NT2/D1 (cell line): Measurements from ENCODE around the gene CCL1.

Experiments
- DNase-seq: peaks from one replicate; pipeline ENCODE4 v3.0.0-alpha.2; 2011; ENCODE audit warnings: low read depth, low spot score
- H3K27me3 ChIP-seq: 2 replicates; pipeline ENCODE4 v1.6.0; 2011; ENCODE audit warnings: mild to moderate bottlenecking; ENCODE audit not compliant: insufficient read length, insufficient read depth
- H3K36me3 ChIP-seq: 2 replicates; pipeline ENCODE4 v1.6.1; 2011; ENCODE audit warnings: mild to moderate bottlenecking, low read length, mixed read lengths; ENCODE audit not compliant: insufficient read depth, insufficient read length
- H3K4me1 ChIP-seq: 2 replicates; pipeline ENCODE4 v1.5.1; 2011; ENCODE audit not compliant: insufficient read depth, insufficient read length
- H3K4me3 ChIP-seq: 2 replicates; pipeline ENCODE4 v1.5.1; 2011; ENCODE audit warnings: low read depth; ENCODE audit not compliant: insufficient read length
- H3K9ac ChIP-seq: 2 replicates; pipeline ENCODE4 v1.6.0; 2011; ENCODE audit warnings: low read depth; ENCODE audit not compliant: insufficient read length
- H3K9me3 ChIP-seq: 2 replicates; pipeline ENCODE4 v1.5.1; 2011; ENCODE audit warnings: mild to moderate bottlenecking, low read length; ENCODE audit not compliant: insufficient read depth
- SUZ12 ChIP-seq: IDR thresholded peaks from 2 replicates; pipeline ENCODE4 v1.6.1; 2011; ENCODE audit not compliant: insufficient read length, insufficient read depth; ENCODE audit errors: extremely low read depth
- YY1 ChIP-seq: IDR thresholded peaks from 2 replicates; pipeline ENCODE4 v1.6.1; 2011; ENCODE audit not compliant: insufficient read length, insufficient read depth
- ZNF274 ChIP-seq: IDR thresholded peaks from 2 replicates; pipeline ENCODE4 v1.6.1; 2011; ENCODE audit warnings: mild to moderate bottlenecking, low read depth, low read length

CCL1 gene, protein sequence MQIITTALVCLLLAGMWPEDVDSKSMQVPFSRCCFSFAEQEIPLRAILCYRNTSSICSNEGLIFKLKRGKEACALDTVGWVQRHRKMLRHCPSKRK

DNA sequence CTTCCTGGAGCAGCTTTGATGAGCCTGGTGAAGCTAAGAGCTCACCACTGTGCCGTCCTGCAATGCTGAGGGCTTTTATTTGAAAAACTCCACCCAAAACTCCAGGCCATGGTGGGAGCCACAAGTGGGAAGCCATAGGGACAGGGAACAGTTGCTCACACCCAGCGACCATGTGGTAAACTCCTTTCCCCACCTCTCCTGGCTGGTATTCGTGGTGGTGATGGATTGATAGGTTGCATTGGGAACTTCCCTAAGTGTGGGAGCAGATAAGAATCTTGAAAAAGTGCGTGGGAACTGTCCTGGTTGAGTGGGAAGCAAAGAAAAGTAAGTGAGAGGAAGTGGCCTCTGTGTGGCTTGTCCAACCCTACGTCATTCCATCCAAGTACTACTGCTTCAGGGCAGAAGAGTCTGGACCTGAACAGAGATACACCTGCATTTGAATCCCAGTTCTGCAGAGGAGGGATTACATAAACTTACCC lies at the start of gene CCL1:
Gene CCL1, minus strand, starts transcription at position 51 of the 479 bp plus-strand sequence. CDS start 72 bp downstream, outside the sequence.
- no peak within 1 kb of the TSS for H3K9ac ChIP-seq

DNA sequence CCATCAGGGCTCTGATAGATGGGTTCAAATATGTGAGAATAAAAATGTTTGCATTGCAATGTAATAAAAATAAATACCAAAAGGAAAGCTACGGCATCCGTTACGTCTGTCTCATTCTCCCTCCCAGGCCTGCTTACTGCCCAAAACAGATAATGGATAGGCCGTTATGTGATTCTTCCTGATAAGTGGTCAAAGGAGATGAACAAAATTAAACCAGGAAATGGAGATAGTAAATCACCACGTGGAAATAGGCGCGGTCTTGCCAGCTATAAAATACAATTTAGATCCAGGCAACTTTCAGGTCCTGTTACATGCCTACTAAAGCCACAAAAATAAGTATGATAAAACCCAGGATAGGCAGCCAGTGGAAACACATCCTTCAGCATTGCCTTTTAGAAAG lies 49.5 kb upstream of the CCL1 start:
- Histone ChIP-seq H3K27me3 (no peaks in the 10 kb centered on the region), H3K9me3 (no peaks in the 10 kb centered on the region; the same call in 1 of the 2 replicates), H3K4me3 (no peak overlapping the region), H3K4me1 (peaks cover 4% of the 10 kb centered on the region), H3K9ac (no peak overlapping the region), H3K36me3 (no peaks in the 10 kb centered on the region)
- TF ChIP-seq ZNF274 (no peak), YY1 (no peak), SUZ12 (no peak)
- DNase-seq: no peak

More for the DNA sequence above, at the start of gene CCL1:
- Histone ChIP-seq H3K27me3 (no peaks in the 10 kb centered on the region), H3K9me3 (no peaks in the 10 kb centered on the region), H3K4me1 (no peaks in the 10 kb centered on the region), H3K36me3 (no peaks in the 10 kb centered on the region), H3K4me3 (no peak within 1 kb of the TSS)
- DNase-seq: no peak
- TF ChIP-seq YY1 (no peak), SUZ12 (no peak), ZNF274 (no peak)

DNA sequence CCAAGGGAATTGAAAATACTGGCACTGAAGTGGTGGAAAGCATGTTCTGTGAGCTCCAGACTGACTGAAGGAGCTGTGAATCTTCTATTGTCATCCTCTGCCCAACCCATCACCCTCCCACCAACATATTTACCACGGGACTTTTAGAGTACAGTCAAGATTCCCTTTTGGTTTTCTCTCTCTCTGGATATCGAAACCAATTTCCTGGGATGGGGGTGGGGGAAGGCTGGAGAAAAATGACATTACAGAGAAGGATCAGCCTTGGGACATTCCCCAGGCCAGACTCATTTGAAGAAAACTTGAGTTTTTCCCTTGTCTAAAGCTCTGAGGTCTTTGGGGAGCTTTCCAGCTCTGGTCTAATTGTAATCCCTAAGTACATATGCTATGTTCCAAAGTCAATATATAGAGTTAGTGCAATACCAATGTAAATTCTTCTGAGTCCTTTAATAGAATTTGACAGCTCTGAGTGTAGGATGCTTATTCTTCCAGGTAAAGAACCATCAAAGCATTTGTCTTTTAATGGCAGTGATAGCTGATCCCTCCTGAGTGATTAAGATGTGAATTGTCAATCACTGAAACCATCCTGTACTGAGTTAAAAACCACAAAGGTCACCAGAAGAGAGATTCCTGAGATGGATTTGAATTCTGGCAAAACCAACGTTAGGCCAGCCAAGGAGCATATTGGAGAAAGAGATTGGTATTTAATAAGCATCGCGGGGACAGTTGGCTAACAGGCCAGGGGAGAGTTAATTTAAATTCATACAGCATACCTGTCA lies 48.8 kb upstream of the CCL1 start:
- Histone ChIP-seq H3K27me3 (no peaks in the 10 kb centered on the region), H3K4me3 (no peak overlapping the region), H3K4me1 (peaks cover 4% of the 10 kb centered on the region), H3K9me3 (no peaks in the 10 kb centered on the region; the same call in 1 of the 2 replicates), H3K9ac (no peak overlapping the region), H3K36me3 (no peaks in the 10 kb centered on the region)
- TF ChIP-seq ZNF274: no peak
- TF ChIP-seq SUZ12: no peak
- no peak for TF ChIP-seq YY1
- no peak for DNase-seq

DNA sequence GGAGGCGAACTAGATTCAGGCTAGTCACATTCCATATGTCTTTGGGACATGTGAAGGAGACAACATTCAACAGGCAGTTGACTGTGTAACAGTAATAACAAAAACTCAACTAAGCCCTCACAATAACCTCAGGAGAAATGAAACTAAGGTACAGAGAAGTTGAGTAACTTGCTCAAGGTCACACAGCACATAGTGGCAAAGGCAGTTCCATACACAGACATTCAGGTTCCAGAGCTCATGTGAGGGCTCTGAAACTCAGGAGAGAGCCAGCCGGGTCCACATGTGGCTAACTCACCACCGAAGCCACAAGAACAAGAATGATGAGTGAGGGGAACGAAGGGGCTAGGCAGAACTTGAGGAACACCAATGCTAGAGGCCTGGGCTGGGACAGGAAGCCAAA lies 46.3 kb upstream of the CCL1 start:
- Histone ChIP-seq H3K27me3 (peaks cover 3% of the 10 kb centered on the region), H3K4me1 (peaks cover 4% of the 10 kb centered on the region), H3K9ac (no peak overlapping the region), H3K36me3 (no peaks in the 10 kb centered on the region), H3K4me3 (no peak overlapping the region), H3K9me3 (no peaks in the 10 kb centered on the region)
- TF ChIP-seq YY1 (no peak), ZNF274 (no peak), SUZ12 (no peak)
- no peak for DNase-seq

DNA sequence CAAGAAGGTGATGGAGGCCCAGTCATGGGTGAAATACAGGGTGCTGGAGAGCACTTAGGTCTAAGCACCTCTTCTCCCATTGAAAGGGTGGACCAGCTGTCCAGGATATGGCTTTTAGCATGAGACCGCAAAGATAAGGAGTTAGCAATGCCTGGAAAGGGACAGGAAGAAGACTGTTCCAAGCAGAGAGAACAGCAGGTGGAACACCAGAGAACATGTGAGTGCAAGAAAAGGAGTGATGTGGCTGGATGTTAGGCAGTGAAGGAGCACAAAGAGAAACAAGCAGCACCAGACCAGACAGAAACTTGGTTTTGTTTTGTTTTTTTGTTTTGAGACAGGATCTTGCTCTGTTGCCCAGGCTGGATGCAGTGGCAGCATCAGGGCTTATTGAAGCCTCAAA lies 45.4 kb upstream of the CCL1 start:
- H3K9ac ChIP-seq: no peak overlapping the region
- TF ChIP-seq YY1: no peak
- no peak for TF ChIP-seq ZNF274
- TF ChIP-seq SUZ12: no peak
- H3K36me3 ChIP-seq: no peaks in the 10 kb centered on the region
- DNase-seq: no peak
- H3K9me3 ChIP-seq: no peaks in the 10 kb centered on the region
- H3K27me3 ChIP-seq: peaks cover 3% of the 10 kb centered on the region
- H3K4me1 ChIP-seq: peaks cover 2% of the 10 kb centered on the region
- no peak overlapping the region for H3K4me3 ChIP-seq

DNA sequence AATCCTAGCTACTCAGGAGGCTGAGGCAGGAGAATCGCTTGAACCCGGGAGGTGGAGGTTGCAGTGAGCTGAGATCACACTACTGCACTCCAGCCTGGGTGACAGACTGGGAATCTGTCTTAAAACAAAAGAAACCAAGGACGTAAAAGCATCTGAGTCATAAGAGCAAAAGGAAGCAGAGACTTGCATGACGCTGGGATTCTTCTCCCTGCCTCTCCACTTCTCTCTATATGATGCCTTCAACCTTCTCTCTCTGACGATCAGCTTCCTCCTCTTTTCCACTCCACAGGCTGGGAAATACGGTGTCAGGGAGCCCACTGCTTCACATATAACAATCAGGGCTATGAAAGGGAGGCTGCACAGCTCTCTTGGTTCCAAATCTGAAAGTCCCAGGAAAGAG lies 43.2 kb upstream of the CCL1 start:
- Histone ChIP-seq H3K36me3 (no peaks in the 10 kb centered on the region), H3K9ac (no peak overlapping the region), H3K4me3 (no peak overlapping the region), H3K4me1 (no peaks in the 10 kb centered on the region), H3K27me3 (peaks cover 3% of the 10 kb centered on the region), H3K9me3 (no peaks in the 10 kb centered on the region)
- TF ChIP-seq YY1: no peak
- TF ChIP-seq SUZ12: no peak
- no peak for TF ChIP-seq ZNF274
- no peak for DNase-seq

DNA sequence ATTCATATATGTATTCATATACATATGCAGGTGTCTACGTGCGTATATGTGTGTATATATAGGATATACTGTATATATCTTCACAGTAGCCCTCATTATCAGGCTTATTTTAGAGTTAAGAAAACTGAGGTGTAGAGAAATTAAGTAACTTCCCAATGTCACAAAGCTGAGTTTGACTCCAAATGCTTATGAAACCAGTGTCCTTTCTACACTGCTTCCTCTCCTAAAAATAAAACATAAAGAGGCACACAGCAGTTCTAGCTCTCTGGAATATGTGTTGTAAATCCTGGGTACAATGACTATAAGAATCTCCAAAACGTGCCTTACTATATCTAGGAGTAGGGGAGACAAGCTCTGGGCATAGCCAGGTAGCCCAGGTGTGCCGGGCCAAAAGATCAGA lies 40.0 kb upstream of the CCL1 start:
- H3K4me1 ChIP-seq: no peaks in the 10 kb centered on the region
- no peaks in the 10 kb centered on the region for H3K36me3 ChIP-seq
- H3K27me3 ChIP-seq: peaks cover 3% of the 10 kb centered on the region
- no peak for DNase-seq
- no peak overlapping the region for H3K4me3 ChIP-seq
- no peak overlapping the region for H3K9ac ChIP-seq
- TF ChIP-seq YY1 (no peak), SUZ12 (no peak), ZNF274 (no peak)
- no peaks in the 10 kb centered on the region for H3K9me3 ChIP-seq
